SK-N-SH (cell line): ENCODE results near the gene PHC3.

ENCODE experiments used
- CTCF ChIP-seq: fragments of 200-600 bp; sonication (generic); IDR thresholded peaks from 2 replicates; pipeline ENCODE4 v1.6.1; 2017; ENCODE audit warnings: antibody characterized with exemption, mild to moderate bottlenecking, moderate library complexity
- EP300 ChIP-seq, 2 experiments: IDR thresholded peaks; 2 replicates each; pipeline versions ENCODE4 v1.4.0 to v1.6.1; 2012; ENCODE audit warnings: borderline replicate concordance in 1 of 2, low read depth in 1 of 2, low read length in 1 of 2
- MXI1 ChIP-seq: IDR thresholded peaks from 2 replicates; pipeline ENCODE4 v1.6.1; 2012; ENCODE audit warnings: mild to moderate bottlenecking, low read depth, low read length, improper control_type of control experiment
- NRF1 ChIP-seq: IDR thresholded peaks from 2 replicates; pipeline ENCODE4 v1.6.1; 2012; ENCODE audit warnings: low read depth, mild to moderate bottlenecking, low read length
- POLR2AphosphoS5 ChIP-seq: IDR thresholded peaks from 2 replicates; pipeline ENCODE4 v1.6.1; 2012; ENCODE audit warnings: low read depth, low read length
- RCOR1 ChIP-seq: fragments of 150-350 bp; IDR thresholded peaks from 2 replicates; pipeline ENCODE4 v1.6.1; 2017; ENCODE audit warnings: antibody characterized with exemption, low read length
- TF ChIP-seq, protein P1 (sequence below): IDR thresholded peaks from 2 replicates; pipeline ENCODE4 v1.6.1; 2012; ENCODE audit warnings: mild to moderate bottlenecking, low read depth, low read length, moderate library complexity

GRCh38 chr3:170200987-170201386 is 19.5 kb upstream of the PHC3 start:
- TF ChIP-seq MXI1 (no peak), EP300 (IDR thresholded peaks at IDR 0.05; ENCODE audit: borderline replicate concordance in 1 of 2, low read depth in 1 of 2, low read length in 1 of 2) (no peak), RCOR1 (no peak), NRF1 (no peak), POLR2AphosphoS5 (no peak), CTCF (no peak)
- TF ChIP-seq, protein P1, sequence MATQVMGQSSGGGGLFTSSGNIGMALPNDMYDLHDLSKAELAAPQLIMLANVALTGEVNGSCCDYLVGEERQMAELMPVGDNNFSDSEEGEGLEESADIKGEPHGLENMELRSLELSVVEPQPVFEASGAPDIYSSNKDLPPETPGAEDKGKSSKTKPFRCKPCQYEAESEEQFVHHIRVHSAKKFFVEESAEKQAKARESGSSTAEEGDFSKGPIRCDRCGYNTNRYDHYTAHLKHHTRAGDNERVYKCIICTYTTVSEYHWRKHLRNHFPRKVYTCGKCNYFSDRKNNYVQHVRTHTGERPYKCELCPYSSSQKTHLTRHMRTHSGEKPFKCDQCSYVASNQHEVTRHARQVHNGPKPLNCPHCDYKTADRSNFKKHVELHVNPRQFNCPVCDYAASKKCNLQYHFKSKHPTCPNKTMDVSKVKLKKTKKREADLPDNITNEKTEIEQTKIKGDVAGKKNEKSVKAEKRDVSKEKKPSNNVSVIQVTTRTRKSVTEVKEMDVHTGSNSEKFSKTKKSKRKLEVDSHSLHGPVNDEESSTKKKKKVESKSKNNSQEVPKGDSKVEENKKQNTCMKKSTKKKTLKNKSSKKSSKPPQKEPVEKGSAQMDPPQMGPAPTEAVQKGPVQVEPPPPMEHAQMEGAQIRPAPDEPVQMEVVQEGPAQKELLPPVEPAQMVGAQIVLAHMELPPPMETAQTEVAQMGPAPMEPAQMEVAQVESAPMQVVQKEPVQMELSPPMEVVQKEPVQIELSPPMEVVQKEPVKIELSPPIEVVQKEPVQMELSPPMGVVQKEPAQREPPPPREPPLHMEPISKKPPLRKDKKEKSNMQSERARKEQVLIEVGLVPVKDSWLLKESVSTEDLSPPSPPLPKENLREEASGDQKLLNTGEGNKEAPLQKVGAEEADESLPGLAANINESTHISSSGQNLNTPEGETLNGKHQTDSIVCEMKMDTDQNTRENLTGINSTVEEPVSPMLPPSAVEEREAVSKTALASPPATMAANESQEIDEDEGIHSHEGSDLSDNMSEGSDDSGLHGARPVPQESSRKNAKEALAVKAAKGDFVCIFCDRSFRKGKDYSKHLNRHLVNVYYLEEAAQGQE = no peak
